Astrocyte of the spinal cord (primary cell): ENCODE data around the gene CELSR1.

Source experiments
- DNase-seq: peaks from one replicate; pipeline ENCODE4 v3.0.0; 2011; ENCODE audit warnings: low read depth, low spot score
- H3K4me3 ChIP-seq: 2 replicates; pipeline ENCODE4 v1.5.1; 2011; ENCODE audit warnings: low read depth, mild to moderate bottlenecking, low read length, moderate library complexity
- CTCF ChIP-seq: IDR thresholded peaks from 2 replicates; pipeline ENCODE4 v1.5.1; 2012; ENCODE audit warnings: low read depth, mild to moderate bottlenecking, low read length, inconsistent platforms
- in situ Hi-C: cut with HindIII; loops from 2 replicates; pipeline ENCODE4 v1.10.0; 2017; ENCODE audit warnings: low sequenced_read_pairs

The CELSR1 gene

DNA sequence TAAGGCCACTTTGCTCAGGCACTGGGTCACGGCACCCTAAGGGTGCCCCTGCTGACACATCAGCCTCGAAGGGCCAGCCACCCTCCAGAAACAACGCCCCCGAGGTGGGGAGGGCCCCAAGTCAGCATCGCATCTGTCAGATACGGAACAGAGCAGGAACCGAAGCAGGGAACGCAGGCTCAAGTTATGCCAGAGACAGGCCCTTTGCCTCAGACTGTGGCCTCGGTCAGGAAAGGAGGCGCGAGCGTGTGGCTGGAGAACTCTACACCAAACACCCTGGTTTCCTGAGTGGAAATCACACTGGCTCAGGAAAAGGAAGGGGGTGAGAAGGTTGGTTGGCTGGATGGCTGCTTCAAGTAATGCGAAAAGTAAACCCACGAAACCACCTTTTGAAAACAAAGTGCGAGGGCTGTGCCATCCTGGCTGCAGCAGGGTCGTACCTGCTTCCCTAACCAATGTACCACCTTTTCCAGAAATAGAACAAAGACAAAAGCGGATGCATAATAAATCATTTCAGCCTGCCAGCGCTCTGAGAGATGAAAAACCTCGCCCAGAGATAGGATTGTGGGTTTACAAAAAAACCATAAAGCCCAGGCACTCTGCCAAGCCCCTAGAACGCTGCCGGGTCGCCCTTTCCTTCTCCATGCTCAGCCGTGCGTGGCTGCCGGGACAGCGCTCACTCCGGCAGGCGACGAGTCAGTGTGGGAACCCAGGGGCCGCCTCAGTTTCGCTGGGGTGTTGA, 163.3 kb downstream of the CELSR1 start:
- DNase-seq = peak; percentile 9
- no peak overlapping the region for H3K4me3 ChIP-seq

GRCh38 chr22:46373159-46373558, 164.3 kb downstream of the CELSR1 start:
- no peak overlapping the region for H3K4me3 ChIP-seq
- in situ Hi-C loops = no loop called here
- no peak for TF ChIP-seq CTCF
- no peak for DNase-seq

More for the DNA sequence above, 163.3 kb downstream of the CELSR1 start:
- no peak for TF ChIP-seq CTCF
- in situ Hi-C loops = no loop called here

GRCh38 chr22:46372686-46373085, 164.7 kb downstream of the CELSR1 start:
- TF ChIP-seq CTCF = no peak
- no peak for DNase-seq
- in situ Hi-C loops = no loop called here
- H3K4me3 ChIP-seq = no peak overlapping the region

- DNase-seq = no peak
- no peak overlapping the region for H3K4me3 ChIP-seq
- TF ChIP-seq CTCF = no peak
- in situ Hi-C loops = no loop called here
These were observed 165.7 kb downstream of the CELSR1 start for GRCh38 chr22:46371623-46372226.

DNA sequence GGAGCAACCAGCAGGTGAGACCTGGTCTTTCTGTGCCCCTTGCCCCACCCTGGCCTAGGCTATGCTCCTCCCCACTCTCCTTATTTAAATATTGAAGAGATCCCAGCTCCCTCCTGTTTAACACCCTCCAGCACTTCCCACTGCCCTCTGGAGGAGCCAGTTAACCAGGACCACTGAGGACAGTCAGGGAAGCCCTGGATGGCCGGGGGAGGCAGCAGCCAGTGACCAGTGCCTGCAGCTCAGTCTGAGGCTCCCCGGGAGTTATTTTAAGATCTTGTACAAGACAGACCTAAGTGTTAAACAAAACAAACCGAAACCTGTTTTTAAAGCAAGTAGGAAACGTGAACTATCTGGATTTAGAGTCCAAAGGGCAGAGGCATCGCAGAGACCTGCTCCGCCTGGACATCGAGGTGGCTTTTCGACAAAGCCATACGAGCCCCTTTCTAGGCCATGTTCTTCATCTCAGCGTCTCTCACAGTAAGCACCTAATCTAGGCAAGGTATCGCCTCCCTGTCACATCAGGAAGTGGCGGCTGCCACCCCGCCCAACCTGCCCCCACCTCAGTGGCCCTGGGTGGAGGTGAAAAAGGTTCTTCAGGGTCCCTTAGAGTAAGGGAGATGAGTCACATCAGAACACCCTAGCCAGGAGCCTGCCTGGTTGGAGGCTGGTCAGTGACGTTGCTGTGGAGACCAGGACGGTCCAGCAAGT, 166.7 kb downstream of the CELSR1 start:
- in situ Hi-C loops = no loop called here
- no peak for TF ChIP-seq CTCF
- H3K4me3 ChIP-seq = no peak overlapping the region
- no peak for DNase-seq

GRCh38 chr22:46369716-46370583, 167.5 kb downstream of the CELSR1 start:
- TF ChIP-seq CTCF = no peak
- in situ Hi-C loops = no loop called here
- DNase-seq = no peak
- no peak overlapping the region for H3K4me3 ChIP-seq
